Osteocyte (in vitro differentiated cells): ENCODE results near the gene ZNF512B. TPM values are rescaled to one million over a fixed set of nuclear protein-coding genes. Genes with fewer than 3 reads are reported as not detected.

ENCODE experiments used
- DNase-seq: peaks from one replicate; pipeline ENCODE4 v3.0.0; 2021; ENCODE audit warnings: mixed read lengths; ENCODE audit not compliant: unreplicated experiment; ENCODE audit errors: extremely low spot score
- H3K27ac Mint-ChIP-seq: one replicate; pipeline ENCODE4 v1.8.0; 2021; ENCODE audit warnings: mild to moderate bottlenecking, mixed read lengths; ENCODE audit not compliant: unreplicated experiment
- H3K27me3 Mint-ChIP-seq: one replicate; pipeline ENCODE4 v1.8.0; 2021; ENCODE audit warnings: mixed read lengths; ENCODE audit not compliant: unreplicated experiment
- H3K36me3 Mint-ChIP-seq: one replicate; pipeline ENCODE4 v1.8.0; 2021; ENCODE audit warnings: mixed read lengths; ENCODE audit not compliant: unreplicated experiment
- H3K4me1 Mint-ChIP-seq: one replicate; pipeline ENCODE4 v1.8.0; 2021; ENCODE audit warnings: mixed read lengths; ENCODE audit not compliant: unreplicated experiment
- H3K4me3 Mint-ChIP-seq: one replicate; pipeline ENCODE4 v1.8.0; 2021; ENCODE audit warnings: mild to moderate bottlenecking, moderate library complexity, mixed read lengths; ENCODE audit not compliant: unreplicated experiment
- H3K9me3 Mint-ChIP-seq: one replicate; pipeline ENCODE4 v1.8.0; 2021; ENCODE audit warnings: mixed read lengths; ENCODE audit not compliant: unreplicated experiment
- CTCF ChIP-seq: fragments of 200-600 bp; sonication (generic); IDR thresholded peaks from 2 replicates; pipeline ENCODE4 v1.5.0; 2021; ENCODE audit warnings: antibody characterized with exemption, mild to moderate bottlenecking, moderate library complexity
- microRNA-seq: library from miRNA; unstranded; fragments of <30 nt; microRNA quantifications from one replicate; pipeline ENCODE4 v1.1.0, GENCODE V29; 2020; ENCODE audit not compliant: unreplicated experiment
- total RNA-seq: library from RNA; stranded (reverse); gene quantifications from 2 replicates; pipeline ENCODE4 v1.2.1, GENCODE V29; 2021

The ZNF512B gene
- total RNA-seq, 1 donor from 2014 or later = 40.9 TPM

DNA sequence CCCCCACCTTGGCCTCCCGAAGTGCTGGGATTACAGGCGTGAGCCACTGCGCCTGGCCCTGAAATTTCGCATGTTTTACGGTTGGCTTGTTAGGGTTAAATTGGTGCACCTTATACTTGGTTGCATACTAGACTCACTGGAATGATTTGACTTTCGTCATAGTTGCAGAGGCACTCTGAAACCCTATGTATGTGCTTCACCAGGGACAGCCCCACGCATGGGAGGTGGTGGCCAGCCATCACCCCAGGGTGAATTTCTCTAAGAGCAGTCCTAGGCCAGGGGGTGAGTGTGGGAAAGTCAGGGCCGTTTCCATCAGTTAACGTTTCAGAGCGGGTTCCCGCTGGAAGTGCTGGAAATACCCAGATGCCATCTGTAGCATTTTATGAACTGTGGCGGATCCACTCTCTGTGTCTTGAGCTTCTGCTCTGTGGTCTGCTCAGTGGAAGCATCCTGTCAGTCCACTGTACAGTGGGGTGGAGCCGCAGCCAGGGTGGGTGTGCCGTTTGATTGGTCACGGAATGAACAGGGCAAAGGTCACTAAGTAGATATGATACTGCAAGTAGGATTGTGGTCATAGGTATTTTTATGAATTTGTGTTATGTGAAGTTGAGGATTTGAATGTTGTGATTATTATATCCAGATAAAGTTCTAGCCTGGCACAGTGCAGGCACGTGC lies 61.6 kb downstream of the ZNF512B start:
- DNase-seq = no peak
- Mint-ChIP-seq H3K36me3 (peaks cover 2% of the 10 kb centered on the region), H3K9me3 (no peaks in the 10 kb centered on the region), H3K4me3 (no peak overlapping the region), H3K27me3 (no peaks in the 10 kb centered on the region), H3K4me1 (peaks cover 19% of the 10 kb centered on the region), H3K27ac (no peak overlapping the region)
- no peak for TF ChIP-seq CTCF

Small RNA genes within 50 kb of the gene (microRNA-seq; reads per million reads assigned to microRNA genes)
- gene MIR1914 (not detected), gene MIR647 (not detected), gene MIR941-1 (not detected), gene MIR941-2 (not detected), gene MIR941-3 (not detected), gene MIR941-4 (not detected), gene MIR941-5 (not detected)

Other genes starting within 250 kb of the ZNF512B start
- 9.4 and 12.5 TPM in 2 replicates for gene LIME1, start 233.3 kb downstream of the ZNF512B start, total RNA-seq
- 74.8 and 80.7 TPM in 2 replicates for gene SLC2A4RG, start 230.2 kb downstream of the ZNF512B start, total RNA-seq
- 20.5 and 20.9 TPM in 2 replicates for gene ZBTB46, start 138.7 kb downstream of the ZNF512B start, total RNA-seq
- gene ABHD16B, start 108.4 kb downstream of the ZNF512B start, total RNA-seq = not detected in 2 replicates
- gene TPD52L2, start 104.7 kb downstream of the ZNF512B start, total RNA-seq = 102 and 109 TPM in 2 replicates
- 41.2 and 42.7 TPM in 2 replicates for gene DNAJC5, start 74.8 kb downstream of the ZNF512B start, total RNA-seq
- 35.5 and 35.9 TPM in 2 replicates for gene UCKL1, start 13.5 kb downstream of the ZNF512B start, total RNA-seq
- 3.5 and 3.7 TPM in 2 replicates for gene SAMD10, start 9.7 kb upstream of the ZNF512B start, total RNA-seq
- 68.3 and 71.9 TPM in 2 replicates for gene PRPF6, start 11.2 kb upstream of the ZNF512B start, total RNA-seq
- 1.3 and 1.4 TPM in 2 replicates for gene C20orf204, start 66.3 kb upstream of the ZNF512B start, total RNA-seq
- 1.2 and 2.0 TPM in 2 replicates for gene SOX18, start 79.7 kb upstream of the ZNF512B start, total RNA-seq
- 67.3 and 73.1 TPM in 2 replicates for gene TCEA2, start 93.3 kb upstream of the ZNF512B start, total RNA-seq
- 8.0 and 10.0 TPM in 2 replicates for gene RGS19, start 109.6 kb upstream of the ZNF512B start, total RNA-seq
- 1.6 and 2.1 TPM in 2 replicates for gene OPRL1, start 110.2 kb upstream of the ZNF512B start, total RNA-seq
- not detected in 2 replicates for gene LKAAEAR1, start 114.5 kb upstream of the ZNF512B start, total RNA-seq
- not detected in 2 replicates for gene NPBWR2, start 137.6 kb upstream of the ZNF512B start, total RNA-seq
- gene MYT1, start 194.5 kb upstream of the ZNF512B start, total RNA-seq = not detected in 2 replicates